HepG2 (cell line): Measurements from ENCODE around the gene TBC1D14.
A peak's percentile ranks its signal among the peaks of the same experiment; 100 is the strongest.

ENCODE experiments used
- ARHGAP35 ChIP-seq: sonication (generic); formaldehyde crosslinking; IDR thresholded peaks from 2 replicates; pipeline ENCODE4 v1.9.0; 2022; ENCODE audit warnings: mild to moderate bottlenecking, inconsistent platforms, moderate library complexity, missing genetic modification reagents, borderline replicate concordance
- EP300 ChIP-seq, 3 experiments: sonication (generic) in 1 of 3; formaldehyde crosslinking in 1 of 3; IDR thresholded peaks; 2 replicates each; pipeline versions ENCODE4 v1.5.1 to v1.6.1; 2011 to 2020; ENCODE audit warnings: low read depth in 2 of 3, low read length in 2 of 3, borderline replicate concordance in 1 of 3, improper control_type of control experiment in 1 of 3, mild to moderate bottlenecking in 1 of 3, missing genetic modification reagents in 1 of 3, moderate library complexity in 1 of 3
- EZH2 ChIP-seq: conservative IDR thresholded peaks from 2 replicates; pipeline ENCODE4 v1.6.1; 2012; ENCODE audit warnings: mild to moderate bottlenecking, low read depth, low read length, moderate library complexity
- MEIS2 ChIP-seq: sonication (generic); formaldehyde crosslinking; IDR thresholded peaks from 2 replicates; pipeline ENCODE4 v1.9.0; 2021; ENCODE audit warnings: mild to moderate bottlenecking, missing genetic modification reagents
- POLR2AphosphoS5 ChIP-seq: IDR thresholded peaks from 2 replicates; pipeline ENCODE4 v1.6.1; 2012; ENCODE audit warnings: low read depth, low read length
- SKIL ChIP-seq: sonication (generic); formaldehyde crosslinking; IDR thresholded peaks from 2 replicates; pipeline ENCODE4 v1.8.0; 2022; ENCODE audit warnings: missing genetic modification reagents, mild to moderate bottlenecking, moderate library complexity, borderline replicate concordance
- ZFP36 ChIP-seq: fragments of 150-350 bp; IDR thresholded peaks from 2 replicates; pipeline ENCODE4 v1.6.1; 2018; ENCODE audit warnings: borderline replicate concordance, low read length, low read depth; ENCODE audit not compliant: partially characterized antibody
- ZNF232 ChIP-seq: sonication (generic); formaldehyde crosslinking; IDR thresholded peaks from 2 replicates; pipeline ENCODE4 v1.4.0; 2020; ENCODE audit warnings: missing genetic modification reagents, borderline replicate concordance
- ZNF280D ChIP-seq: sonication (generic); formaldehyde crosslinking; IDR thresholded peaks from 2 replicates; pipeline ENCODE4 v1.5.1; 2020; ENCODE audit warnings: mild to moderate bottlenecking, missing genetic modification reagents
- ZNF841 ChIP-seq: sonication (generic); formaldehyde crosslinking; IDR thresholded peaks from 2 replicates; pipeline ENCODE4 v1.8.1; 2023; ENCODE audit warnings: missing genetic modification reagents, borderline replicate concordance

- TF ChIP-seq EP300 (IDR thresholded peaks at IDR 0.05; ENCODE audit: low read depth in 2 of 2, low read length in 2 of 2) = no peak; a peak in 1 of 4 replicates
- TF ChIP-seq EP300 (CRISPR knock-in tag; IDR thresholded peaks at IDR 0.05; ENCODE audit: borderline replicate concordance) = no peak
- peak; percentile 60; the same call in 1 of the 2 replicates for TF ChIP-seq MEIS2
- TF ChIP-seq ZFP36 = no peak
- TF ChIP-seq ZNF841 (CRISPR knock-in tag) = no peak
- no peak for TF ChIP-seq ZNF280D
- no peak for TF ChIP-seq EZH2
- TF ChIP-seq SKIL (CRISPR knock-in tag) = no peak
- no peak for TF ChIP-seq ARHGAP35
- 0 out of 2 replicates have a peak, but pooled peaks have one; percentile 29 for TF ChIP-seq ZNF232
- peak; percentile 48; the same call in 1 of the 2 replicates for TF ChIP-seq POLR2AphosphoS5
Measured at GRCh38 chr4:6986781-6987587, 77.4 kb downstream of the TBC1D14 start.
